ENCODE measurements around the gene ODAD4. TPM values are rescaled to one million over a fixed set of nuclear protein-coding genes. Genes with fewer than 3 reads are reported as not detected.

Gene ODAD4
- total and polyA plus RNA-seq, 2 of the 8 experiments (the other 6 are each of a cell fraction or from before 2014, with no cell fraction given), result 0.48 to 1.3 TPM

DNA sequence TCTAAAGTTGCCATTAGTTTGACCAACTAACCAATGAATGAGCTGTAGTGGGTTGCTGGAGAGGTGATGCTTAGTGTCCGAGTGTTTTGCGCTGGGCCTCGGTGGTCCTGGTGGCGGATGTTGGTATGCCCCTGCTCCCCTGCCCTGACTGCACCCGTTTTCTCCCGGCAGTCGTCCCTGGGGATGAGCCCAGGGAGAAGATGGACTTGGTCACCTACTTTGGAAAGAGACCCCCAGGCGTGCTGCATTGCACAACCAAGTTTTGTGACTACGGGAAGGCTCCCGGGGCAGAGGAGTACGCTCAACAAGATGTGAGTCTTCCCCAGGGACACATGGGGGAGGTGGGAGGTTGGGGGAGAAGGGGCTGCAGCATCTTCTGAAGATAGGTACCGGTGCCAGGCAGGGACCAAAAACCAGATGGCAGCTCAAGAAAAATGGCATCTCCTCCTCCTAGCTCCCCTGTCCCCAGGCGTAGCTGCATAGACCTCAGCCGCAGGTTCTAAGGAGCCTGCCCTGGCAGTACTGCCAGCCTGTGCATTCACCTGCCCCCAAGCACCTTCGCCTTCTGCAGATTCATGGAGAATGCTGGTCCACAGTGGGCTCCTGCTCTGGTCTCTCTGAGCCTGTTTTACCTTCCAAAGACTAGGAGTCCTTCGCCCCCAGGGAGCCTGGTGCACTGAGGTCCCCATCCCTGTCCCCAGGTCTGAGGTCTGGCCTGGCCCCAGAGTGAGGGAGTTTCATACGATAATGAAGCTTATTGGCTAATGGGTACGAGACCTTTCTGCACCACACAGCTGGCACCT is 41.5 kb downstream of the ODAD4 start (continued):
- TF ChIP-seq, protein P1, sequence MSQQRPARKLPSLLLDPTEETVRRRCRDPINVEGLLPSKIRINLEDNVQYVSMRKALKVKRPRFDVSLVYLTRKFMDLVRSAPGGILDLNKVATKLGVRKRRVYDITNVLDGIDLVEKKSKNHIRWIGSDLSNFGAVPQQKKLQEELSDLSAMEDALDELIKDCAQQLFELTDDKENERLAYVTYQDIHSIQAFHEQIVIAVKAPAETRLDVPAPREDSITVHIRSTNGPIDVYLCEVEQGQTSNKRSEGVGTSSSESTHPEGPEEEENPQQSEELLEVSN (IDR thresholded peaks at IDR 0.05), result no peak
- TF ChIP-seq PHF8 (conservative IDR thresholded peaks at IDR 0.05; ENCODE audit: low read depth, low read length) (no peak), ZNF274 (IDR thresholded peaks at IDR 0.05; ENCODE audit: borderline replicate concordance, extremely low read depth, low read length) (no peak), EP300 (IDR thresholded peaks at IDR 0.05; ENCODE audit: borderline replicate concordance in 1 of 2, low read depth in 2 of 2, low read length in 2 of 2) (no peak), NANOG (IDR thresholded peaks at IDR 0.05; ENCODE audit: insufficient read depth, low read depth, low read length, poor library complexity, severe bottlenecking) (no peak), BRCA1 (IDR thresholded peaks at IDR 0.05; ENCODE audit: low read depth, low read length) (no peak)
- TF ChIP-seq, protein P2, sequence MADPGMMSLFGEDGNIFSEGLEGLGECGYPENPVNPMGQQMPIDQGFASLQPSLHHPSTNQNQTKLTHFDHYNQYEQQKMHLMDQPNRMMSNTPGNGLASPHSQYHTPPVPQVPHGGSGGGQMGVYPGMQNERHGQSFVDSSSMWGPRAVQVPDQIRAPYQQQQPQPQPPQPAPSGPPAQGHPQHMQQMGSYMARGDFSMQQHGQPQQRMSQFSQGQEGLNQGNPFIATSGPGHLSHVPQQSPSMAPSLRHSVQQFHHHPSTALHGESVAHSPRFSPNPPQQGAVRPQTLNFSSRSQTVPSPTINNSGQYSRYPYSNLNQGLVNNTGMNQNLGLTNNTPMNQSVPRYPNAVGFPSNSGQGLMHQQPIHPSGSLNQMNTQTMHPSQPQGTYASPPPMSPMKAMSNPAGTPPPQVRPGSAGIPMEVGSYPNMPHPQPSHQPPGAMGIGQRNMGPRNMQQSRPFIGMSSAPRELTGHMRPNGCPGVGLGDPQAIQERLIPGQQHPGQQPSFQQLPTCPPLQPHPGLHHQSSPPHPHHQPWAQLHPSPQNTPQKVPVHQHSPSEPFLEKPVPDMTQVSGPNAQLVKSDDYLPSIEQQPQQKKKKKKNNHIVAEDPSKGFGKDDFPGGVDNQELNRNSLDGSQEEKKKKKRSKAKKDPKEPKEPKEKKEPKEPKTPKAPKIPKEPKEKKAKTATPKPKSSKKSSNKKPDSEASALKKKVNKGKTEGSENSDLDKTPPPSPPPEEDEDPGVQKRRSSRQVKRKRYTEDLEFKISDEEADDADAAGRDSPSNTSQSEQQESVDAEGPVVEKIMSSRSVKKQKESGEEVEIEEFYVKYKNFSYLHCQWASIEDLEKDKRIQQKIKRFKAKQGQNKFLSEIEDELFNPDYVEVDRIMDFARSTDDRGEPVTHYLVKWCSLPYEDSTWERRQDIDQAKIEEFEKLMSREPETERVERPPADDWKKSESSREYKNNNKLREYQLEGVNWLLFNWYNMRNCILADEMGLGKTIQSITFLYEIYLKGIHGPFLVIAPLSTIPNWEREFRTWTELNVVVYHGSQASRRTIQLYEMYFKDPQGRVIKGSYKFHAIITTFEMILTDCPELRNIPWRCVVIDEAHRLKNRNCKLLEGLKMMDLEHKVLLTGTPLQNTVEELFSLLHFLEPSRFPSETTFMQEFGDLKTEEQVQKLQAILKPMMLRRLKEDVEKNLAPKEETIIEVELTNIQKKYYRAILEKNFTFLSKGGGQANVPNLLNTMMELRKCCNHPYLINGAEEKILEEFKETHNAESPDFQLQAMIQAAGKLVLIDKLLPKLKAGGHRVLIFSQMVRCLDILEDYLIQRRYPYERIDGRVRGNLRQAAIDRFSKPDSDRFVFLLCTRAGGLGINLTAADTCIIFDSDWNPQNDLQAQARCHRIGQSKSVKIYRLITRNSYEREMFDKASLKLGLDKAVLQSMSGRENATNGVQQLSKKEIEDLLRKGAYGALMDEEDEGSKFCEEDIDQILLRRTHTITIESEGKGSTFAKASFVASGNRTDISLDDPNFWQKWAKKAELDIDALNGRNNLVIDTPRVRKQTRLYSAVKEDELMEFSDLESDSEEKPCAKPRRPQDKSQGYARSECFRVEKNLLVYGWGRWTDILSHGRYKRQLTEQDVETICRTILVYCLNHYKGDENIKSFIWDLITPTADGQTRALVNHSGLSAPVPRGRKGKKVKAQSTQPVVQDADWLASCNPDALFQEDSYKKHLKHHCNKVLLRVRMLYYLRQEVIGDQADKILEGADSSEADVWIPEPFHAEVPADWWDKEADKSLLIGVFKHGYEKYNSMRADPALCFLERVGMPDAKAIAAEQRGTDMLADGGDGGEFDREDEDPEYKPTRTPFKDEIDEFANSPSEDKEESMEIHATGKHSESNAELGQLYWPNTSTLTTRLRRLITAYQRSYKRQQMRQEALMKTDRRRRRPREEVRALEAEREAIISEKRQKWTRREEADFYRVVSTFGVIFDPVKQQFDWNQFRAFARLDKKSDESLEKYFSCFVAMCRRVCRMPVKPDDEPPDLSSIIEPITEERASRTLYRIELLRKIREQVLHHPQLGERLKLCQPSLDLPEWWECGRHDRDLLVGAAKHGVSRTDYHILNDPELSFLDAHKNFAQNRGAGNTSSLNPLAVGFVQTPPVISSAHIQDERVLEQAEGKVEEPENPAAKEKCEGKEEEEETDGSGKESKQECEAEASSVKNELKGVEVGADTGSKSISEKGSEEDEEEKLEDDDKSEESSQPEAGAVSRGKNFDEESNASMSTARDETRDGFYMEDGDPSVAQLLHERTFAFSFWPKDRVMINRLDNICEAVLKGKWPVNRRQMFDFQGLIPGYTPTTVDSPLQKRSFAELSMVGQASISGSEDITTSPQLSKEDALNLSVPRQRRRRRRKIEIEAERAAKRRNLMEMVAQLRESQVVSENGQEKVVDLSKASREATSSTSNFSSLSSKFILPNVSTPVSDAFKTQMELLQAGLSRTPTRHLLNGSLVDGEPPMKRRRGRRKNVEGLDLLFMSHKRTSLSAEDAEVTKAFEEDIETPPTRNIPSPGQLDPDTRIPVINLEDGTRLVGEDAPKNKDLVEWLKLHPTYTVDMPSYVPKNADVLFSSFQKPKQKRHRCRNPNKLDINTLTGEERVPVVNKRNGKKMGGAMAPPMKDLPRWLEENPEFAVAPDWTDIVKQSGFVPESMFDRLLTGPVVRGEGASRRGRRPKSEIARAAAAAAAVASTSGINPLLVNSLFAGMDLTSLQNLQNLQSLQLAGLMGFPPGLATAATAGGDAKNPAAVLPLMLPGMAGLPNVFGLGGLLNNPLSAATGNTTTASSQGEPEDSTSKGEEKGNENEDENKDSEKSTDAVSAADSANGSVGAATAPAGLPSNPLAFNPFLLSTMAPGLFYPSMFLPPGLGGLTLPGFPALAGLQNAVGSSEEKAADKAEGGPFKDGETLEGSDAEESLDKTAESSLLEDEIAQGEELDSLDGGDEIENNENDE (IDR thresholded peaks at IDR 0.05; ENCODE audit: insufficient replicate concordance, low read length), result no peak

Data from H1 (cell line).